Dedifferentiated amniotic fluid mesenchymal stem cell (primary cell): Measurements from ENCODE around the gene MYOG.

Experiments
- DNase-seq: peaks from one replicate; pipeline ENCODE4 v3.0.0-alpha.2; 2016; ENCODE audit errors: extremely low spot score

The MYOG gene

GRCh38 chr1:203090421-203091198, 4.8 kb upstream of the MYOG start:
- no peak for DNase-seq

GRCh38 chr1:203089651-203090045, 3.8 kb upstream of the MYOG start:
- no peak for DNase-seq

GRCh38 chr1:203089001-203089650, 3.3 kb upstream of the MYOG start:
- no peak for DNase-seq

- no peak for DNase-seq
These were observed 2.6 kb upstream of the MYOG start for GRCh38 chr1:203088441-203088840.

GRCh38 chr1:203086992-203087763, 1.4 kb upstream of the MYOG start:
- DNase-seq, result no peak

GRCh38 chr1:203084588-203085527, 954 bp downstream of the MYOG start:
- DNase-seq, result no peak

- DNase-seq, result no peak
These were observed 2.3 kb downstream of the MYOG start for GRCh38 chr1:203083463-203083921.

- no peak for DNase-seq
These were observed 3.0 kb downstream of the MYOG start for GRCh38 chr1:203082571-203083462.

- no peak for DNase-seq
These were observed 3.6 kb downstream of the MYOG start for GRCh38 chr1:203082231-203082505.

GRCh38 chr1:203081465-203082230, 4.2 kb downstream of the MYOG start:
- no peak for DNase-seq

- DNase-seq, result no peak
These were observed 5.4 kb downstream of the MYOG start for GRCh38 chr1:203080456-203080855.

GRCh38 chr1:203078478-203078877, 7.3 kb downstream of the MYOG start:
- DNase-seq, result no peak

GRCh38 chr1:203077956-203078355, 7.9 kb downstream of the MYOG start:
- no peak for DNase-seq

- DNase-seq, result no peak
These were observed 8.4 kb downstream of the MYOG start for GRCh38 chr1:203077367-203077766.

GRCh38 chr1:203076031-203076511, 9.7 kb downstream of the MYOG start:
- DNase-seq, result no peak

- DNase-seq, result no peak
These were observed 10.4 kb downstream of the MYOG start for GRCh38 chr1:203075236-203076030.

- no peak for DNase-seq
These were observed 11.2 kb downstream of the MYOG start for GRCh38 chr1:203074610-203075009.

- no peak for DNase-seq
These were observed 12.3 kb downstream of the MYOG start for GRCh38 chr1:203073469-203073868.

GRCh38 chr1:203072911-203073310, 12.9 kb downstream of the MYOG start:
- DNase-seq, result no peak
